GM19351 (cell line): ENCODE results near the gene PIK3C2G.

ENCODE experiments used
- ATAC-seq: cut with Tn5 transposase; IDR thresholded peaks from one replicate; pipeline ENCODE4 v1.9.1; 2021; ENCODE audit warnings: mild to moderate bottlenecking, moderate library complexity; ENCODE audit not compliant: unreplicated experiment

The PIK3C2G gene

DNA sequence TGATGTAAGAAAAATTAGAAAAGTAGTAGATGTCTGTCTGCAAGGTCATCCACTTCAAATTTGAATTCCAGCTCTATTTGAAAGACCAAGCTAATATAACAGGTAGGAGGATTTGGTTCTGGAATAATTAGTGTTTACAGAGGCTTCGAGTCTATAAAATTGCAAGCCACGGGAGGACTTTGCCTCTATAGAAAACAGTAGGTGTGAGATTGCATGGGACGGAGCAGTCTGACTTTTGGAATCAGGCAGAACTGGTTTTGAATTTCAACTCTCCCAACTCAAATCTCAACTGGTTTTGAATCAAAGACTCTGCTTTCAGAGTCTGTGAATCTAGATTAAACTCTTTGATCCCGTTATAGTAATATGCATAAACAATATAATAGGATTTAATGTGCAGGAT is 82.4 kb downstream of the PIK3C2G start:
- ATAC-seq: no peak

DNA sequence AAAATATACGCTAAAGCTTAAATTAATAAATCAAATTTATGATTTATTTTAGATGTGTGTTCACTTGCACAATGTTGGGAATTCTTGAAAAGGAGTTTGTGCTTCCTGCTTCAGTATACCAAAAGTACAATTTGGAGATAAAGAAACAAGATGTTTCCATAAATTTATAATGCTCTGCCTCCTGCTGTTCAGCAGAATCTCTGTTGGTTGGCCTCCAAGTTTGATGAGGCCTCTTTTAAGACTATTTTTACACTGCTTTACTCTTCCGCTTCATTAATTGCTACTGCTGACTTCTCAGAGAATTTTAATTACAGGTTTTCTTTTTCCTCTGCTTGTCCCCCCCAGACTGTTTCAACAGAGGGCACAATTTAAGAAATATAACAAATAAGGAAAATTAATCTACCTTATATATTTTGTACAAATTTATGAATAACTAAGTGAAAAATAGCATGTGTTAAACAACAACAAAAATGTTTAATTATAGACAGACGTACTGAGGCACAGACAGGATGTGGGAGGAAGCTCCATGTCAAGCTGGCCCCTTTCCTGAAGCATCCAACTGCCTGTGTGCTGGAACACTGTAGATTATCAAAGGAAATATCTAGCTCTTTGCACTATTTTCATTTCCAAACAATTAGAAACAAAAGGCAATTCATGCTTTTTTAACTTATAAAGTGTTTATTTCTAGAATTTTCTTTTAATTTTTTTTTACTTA is 83.9 kb downstream of the PIK3C2G start:
- ATAC-seq: no peak

DNA sequence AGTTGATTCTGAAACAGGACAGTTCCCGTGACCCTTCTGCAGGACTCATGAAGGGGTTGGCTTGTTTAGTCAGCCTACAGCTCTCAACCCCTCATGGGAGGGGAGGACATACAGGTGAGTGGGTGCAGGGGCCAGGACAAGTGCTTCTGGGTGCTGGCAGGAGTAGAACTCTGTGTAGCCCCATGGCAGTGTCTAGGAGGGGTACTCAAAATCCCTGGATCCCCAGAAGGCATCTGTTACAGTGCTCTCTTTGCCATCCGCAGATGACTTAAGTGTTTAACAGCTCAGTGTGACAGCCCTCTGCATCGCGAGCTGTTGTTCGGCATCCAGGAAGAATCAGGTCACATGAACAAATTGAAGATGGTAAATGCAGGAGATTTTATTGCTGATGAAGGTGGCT is 91.0 kb downstream of the PIK3C2G start:
- no peak for ATAC-seq

DNA sequence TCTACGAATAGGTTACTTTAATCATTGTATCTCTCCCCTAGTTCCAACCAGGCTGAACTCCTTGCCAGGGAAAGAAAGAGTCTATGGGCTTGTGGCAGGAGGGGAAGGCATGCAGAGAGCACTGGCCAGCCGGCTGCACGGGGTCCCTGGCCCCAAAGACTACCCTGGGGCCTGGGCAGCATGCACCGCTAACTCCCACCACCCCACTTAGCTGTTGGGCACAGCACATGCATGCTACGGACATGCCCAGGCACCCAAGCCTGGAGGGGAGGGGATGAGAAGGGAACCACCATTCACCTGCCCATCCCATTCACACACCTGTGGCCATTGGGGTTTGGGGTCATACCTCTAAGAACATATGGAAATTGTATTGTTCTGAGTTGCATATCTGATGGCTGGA is 94.1 kb downstream of the PIK3C2G start:
- no peak for ATAC-seq

DNA sequence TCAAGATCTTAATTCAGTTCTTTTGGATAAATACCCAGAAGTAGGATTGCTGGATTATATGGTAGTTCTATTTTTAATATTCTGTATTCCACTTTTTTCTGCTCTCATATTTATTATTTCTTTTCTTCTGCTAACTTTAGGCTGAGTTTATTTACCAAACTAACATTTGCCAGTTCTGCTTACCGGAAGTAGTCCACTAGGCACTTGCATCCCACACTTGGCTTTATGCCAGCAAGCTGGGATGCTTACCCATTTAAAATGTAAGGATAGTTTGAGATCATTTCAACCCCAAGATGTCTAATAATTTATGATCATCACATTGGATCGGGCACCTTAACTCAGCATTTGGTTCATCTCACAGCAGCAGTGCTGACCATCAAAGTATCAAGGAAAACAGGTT is 96.8 kb downstream of the PIK3C2G start:
- ATAC-seq: no peak

DNA sequence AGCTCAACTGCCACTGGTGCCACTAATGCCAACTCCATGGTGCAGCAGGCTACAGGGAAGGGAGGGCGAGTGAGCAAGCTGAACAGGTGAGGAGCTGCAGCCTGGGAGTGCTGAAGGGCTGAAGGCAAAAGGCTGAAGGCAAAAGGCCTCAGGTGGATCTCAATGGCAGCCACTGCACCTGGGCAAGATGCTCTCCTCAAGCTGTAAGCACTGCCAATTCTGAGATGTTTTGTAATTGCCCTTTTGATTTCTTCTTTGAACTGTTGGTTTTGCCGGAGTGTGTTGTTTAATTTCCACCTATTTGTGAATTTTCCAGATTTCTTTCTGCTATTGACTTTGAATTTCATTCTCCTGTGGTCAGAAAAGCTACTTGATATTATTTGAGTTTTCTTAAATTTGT is 97.6 kb downstream of the PIK3C2G start:
- ATAC-seq: no peak

DNA sequence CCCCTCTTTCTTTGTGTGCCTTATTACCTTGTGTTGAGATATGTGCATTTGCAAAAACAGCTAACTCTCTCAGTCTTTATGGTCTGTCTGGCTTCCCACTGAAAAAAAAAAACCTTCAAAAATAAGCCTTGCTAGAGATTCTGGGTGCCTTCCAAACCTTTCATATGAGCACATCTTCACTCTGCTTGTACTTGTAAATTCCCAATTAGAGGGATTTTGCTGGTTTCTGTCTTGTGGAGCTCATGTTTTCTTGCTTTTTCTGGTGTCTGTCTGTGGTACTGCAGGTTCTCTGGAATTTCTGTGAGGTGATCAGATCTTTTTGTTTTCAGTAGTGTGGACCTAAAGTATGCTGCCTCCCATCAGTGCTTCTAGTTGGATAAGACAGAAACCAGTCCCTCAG is 100.1 kb downstream of the PIK3C2G start:
- no peak for ATAC-seq

DNA sequence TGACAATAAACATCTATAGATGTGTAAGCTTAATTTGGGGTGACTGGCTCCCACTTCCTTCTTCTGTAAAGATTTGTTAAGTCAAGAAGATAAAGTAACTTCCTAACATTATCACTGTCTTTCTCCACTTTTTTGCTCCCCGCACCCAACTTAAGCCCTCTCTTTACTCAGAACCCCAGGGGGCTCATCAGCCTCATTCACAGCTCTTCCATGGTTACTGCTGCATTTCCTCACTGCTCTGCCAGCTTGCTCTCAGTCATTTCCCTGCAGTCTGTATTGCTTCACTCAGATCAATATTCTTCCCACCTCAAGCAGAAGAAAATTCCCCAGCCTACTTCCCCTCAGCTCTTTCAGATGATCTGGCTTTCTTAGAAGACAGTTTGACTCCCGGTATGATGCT is 102.0 kb downstream of the PIK3C2G start:
- no peak for ATAC-seq

DNA sequence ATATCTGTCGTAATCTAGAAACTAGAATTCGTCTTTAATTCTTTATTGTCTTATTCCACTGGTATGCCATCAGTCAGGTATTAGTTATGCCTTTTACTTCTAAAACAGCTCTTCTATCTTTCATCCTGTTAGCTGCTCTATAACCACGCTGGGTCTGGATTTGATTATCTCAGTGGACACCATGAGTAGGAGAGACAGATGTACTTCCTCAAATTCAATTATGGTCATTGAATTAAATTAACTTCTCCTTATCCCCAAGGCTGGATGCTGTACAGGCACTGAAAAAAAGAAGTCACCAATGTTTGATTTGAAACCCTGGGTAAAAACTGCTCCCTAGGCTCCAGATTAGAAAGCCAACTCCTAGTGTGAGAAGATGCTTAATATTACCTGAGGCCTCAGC is 107.3 kb downstream of the PIK3C2G start:
- ATAC-seq: no peak

DNA sequence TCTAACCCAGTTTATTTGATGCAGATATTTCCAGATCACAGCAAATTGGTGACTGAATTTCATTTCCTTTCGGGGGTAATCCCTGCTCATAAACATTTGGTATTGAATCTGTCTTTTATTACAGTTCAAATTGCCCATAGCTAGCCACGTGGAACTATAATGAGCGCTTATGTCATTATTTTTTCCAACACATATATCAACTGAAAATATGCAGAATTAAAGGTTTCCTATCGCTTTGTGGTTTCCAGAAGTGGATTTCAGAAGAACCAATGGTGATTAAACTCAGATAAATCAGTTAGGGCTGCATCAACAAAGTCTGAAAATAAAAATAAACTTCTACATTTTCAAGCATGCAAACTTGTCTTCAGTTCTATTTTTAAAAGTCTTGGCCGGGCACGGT is 111.9 kb downstream of the PIK3C2G start:
- no peak for ATAC-seq

DNA sequence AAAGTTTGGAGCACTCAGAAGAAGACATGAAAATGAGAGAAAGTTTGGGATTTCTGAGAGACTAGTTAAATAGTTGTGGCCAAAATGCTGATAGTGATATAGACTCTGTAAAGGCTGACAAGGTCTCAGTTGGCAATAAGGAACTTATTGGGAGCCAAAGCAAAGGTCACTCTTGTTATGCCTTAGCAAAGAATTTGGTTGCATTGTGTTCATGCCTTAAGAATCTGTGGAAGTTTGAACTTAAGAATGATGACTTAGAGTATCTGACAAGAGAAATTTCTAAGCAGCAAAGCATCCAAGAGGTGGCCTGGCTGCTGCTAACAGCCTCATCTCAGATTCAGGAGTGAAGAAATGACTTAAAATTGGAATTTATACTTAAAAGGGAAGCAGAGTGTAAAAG is 113.8 kb downstream of the PIK3C2G start:
- no peak for ATAC-seq

DNA sequence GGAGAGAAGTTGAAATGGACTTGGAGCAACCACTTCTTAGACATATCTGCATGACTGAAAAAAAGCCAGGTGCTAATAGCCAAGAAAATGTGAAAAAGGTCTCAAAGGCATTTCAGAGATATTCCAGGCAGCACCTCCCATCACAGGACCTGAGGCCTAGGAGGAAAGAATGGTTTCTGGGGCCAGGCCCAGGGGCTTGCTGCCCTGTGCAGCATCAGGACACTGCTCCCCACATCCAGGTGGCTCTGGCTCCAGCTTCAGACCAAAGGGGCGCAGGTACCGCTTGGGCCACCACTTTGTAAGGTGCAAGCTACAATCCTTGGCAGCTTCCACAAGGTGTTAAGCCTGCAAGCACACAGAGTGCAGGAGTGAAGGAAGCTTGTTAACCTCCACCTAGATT is 114.3 kb downstream of the PIK3C2G start:
- ATAC-seq: no peak

DNA sequence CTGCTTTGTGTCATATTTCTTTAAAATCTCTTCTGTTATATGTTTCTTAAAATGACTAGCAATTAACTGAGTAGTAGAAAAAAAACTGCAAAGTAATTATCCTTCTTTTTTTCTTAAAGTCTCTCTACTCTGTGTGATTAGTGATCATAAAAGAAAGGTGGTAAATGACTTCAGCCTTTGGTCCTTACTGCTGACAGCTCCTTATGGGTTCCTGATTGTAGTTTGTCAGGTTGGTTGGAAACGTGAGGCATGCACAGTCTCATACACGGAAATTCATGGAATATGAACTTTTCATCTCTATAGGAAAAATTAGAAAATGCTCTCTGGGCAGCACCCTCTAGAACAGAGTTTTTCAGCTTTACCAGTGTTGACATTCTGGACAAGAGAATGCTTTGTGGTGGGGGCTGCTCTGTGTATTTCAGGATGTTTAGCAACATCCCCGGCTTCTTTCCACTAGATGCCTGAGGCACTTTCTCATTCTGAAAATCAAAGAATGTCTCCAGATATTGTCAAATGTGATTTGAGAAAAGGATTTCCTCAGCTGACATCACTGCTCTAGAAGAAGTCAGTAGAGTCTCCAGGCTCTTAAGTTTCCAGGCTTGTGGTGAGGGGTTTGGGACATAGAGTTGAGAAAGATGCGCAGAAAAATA is 121.0 kb downstream of the PIK3C2G start:
- no peak for ATAC-seq

DNA sequence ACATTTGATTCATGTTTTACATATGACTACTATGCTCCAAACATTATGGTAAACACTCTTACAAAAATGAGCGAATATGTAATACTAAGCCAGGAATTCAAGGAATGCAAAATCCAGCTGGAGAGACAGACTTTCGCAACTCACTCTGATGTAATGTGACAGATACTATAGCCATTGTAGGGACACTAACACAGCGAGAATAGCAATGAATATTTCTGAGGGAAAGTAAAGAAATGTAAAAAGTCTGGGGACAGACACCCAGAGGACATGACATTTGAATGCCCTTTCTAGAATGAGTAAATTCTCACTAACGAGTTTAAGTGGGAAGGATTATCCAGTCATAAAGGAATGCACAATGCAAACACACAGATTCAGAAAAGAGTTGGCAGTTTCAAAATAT is 121.9 kb downstream of the PIK3C2G start:
- ATAC-seq: no peak

DNA sequence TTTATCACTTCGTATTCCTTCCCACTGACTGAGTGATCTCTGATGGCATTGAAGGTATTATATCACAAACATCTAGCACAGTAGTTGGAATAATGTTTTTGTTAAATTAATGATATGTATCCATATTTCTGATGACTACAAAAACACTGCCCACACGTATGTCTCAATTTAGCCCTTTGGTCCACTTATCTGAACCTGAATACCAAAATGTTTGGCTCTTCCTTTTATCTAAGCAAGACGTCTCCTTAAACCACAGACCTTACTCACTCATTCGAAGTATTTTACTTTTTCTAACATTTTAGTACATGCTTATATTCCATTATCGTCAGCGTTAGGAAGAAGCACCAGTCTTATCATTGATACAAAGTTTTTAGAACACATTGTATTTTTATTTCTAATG is 126.4 kb downstream of the PIK3C2G start:
- ATAC-seq: no peak

DNA sequence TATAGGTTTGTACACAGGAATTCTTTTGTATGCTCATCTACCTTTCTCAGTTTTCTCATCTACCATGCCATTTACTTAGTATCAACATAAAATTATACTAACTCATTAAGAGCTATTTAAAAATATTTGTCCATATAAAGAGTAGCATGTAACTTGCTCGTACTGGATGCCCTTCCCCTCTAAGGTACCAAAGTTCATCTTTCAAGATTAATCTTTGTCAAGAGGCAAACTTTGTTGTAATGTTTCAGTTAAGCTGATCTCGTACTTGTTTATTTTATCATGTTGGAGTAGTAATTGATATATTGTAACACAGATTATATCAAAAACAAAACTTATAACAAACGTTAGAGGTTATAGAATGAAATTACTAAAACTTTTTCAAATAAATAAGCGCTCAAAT is 128.5 kb downstream of the PIK3C2G start:
- ATAC-seq: no peak

DNA sequence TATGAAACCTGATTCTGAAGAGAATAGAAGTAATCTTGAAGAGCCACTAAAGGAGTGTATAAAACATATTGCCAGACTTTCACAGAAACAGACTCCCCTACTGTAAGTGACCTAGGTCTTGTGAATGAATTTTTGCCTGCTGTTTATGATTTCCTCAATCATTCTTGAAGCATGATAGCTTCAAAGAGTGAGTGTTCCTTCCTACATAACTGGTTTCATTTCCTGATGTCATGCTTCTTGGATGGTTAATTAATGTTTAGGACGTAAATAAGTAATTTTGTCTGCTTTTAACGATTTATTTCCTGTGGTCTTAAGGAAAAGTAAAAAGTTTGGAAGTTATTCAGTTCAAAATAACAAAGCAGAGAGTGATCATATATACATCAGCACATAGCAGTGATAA is 129.8 kb downstream of the PIK3C2G start:
- ATAC-seq: no peak

DNA sequence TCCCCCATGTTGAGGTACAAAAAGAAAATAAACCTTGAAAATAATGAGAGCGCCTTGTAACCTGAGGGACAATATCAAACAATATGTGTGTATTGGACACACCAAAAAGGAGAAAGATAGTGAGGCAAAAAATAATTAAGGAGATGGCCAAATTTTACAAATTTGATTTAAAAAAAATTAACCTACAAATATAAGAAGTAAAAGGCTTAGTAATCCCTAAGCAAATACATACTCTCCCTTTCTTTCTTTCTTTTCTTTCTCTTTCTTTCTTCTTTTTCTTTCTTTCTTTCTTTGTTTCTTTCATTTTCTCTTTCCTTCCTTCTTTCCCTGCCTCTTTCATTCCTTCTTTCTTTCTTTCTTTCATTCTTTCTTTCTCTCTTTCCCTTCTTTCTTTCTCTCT is 133.4 kb downstream of the PIK3C2G start:
- no peak for ATAC-seq

DNA sequence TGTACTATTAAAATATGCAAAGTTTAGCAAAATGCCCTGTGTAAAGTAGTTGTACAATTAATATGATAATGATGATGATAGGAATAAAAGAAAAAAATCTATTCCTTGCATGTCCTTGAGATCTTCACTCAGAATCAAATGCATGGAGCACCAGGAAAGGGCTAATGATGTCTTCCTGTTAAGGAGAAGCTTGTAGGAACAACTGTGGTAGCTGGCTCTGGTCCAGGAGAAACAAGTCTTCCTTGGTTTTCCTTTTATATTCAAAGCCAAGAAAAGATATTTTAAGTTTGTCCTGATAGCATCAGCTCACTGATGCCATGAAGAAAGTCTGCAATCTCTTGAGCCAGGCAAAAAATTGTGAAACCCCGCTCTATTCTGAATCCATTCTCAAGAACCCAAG is 138.9 kb downstream of the PIK3C2G start:
- no peak for ATAC-seq

DNA sequence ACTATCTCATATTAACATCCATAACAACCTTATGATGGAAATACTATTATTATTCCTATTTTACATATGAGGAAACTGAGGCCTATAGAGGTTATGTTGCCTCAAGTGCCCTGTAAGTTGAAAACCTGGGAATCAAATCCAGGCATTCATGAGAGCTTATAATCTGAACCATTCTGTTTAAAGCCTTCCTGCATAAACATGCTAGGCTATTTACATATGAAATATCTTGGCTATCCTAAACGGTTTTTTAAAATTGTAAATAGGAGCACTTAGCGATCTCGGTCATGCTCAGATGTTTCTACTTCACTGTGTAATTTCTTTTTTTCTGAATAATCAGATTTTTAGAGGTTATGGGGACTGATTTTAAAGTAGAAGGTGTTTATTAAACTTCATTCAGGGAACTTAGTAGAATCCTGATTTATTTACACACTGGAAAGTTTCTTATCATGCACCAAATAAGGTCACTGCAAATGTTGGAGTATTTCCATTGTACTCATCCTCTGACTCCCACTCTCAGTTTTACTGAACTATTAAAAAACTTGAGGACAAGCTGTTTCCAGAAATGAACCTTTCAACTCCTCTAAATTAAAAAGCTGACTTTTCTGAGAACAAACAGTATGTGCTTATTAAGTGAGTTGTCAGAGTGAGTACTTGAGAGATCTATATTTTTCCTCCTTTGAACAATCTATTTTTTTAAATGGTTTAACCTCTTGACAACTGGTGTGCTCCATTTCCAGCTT is 141.7 kb downstream of the PIK3C2G start:
- no peak for ATAC-seq

DNA sequence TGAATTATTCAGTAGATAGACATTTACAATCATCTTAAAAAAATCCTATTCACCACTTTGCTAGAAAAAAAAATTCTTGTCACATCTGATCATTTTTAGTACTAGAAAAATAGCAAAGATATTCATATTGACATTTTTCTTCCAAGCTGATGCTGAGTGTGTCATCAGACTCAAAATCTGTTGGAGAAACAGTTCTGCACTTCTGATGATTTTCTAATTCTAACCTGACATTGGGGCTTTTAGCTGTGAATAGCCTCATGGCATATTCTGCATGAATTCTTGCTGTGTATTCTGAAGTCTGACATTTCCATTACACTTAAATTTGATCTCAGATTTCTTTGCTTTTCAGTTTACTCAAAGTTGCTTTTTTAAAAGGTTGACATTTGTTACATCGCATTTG is 150.1 kb downstream of the PIK3C2G start:
- no peak for ATAC-seq

DNA sequence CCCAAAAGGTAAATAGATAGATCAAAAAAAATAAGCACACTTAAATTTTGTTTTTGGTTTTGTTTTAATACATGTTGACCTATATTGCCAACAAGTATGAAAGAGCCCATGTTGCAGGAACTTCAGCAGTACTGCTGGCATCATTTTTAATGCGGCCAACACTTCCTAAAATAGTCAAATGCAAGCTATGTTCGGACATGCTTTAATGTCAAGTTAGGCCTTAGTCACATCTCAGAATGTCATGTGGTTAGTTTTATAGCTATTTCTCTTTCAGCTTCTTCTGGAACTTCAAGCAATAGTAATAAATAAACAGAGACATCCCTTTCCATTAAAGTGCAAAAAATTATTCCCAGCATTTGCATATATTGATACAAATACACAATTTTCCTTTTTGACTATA is 153.4 kb downstream of the PIK3C2G start:
- no peak for ATAC-seq
